Coronary artery (tissue), 2 donors: Measurements from ENCODE around the gene IER3.

Experiments
- DNase-seq: peaks from one replicate; pipeline ENCODE4 v3.0.0-alpha.2; 2017; ENCODE audit warnings: low spot score
- H3K27ac ChIP-seq, 2 donors: fragments of 200-600 bp; sonication (generic); one replicate each; pipeline ENCODE4 v1.5.1; 2016 to 2019
- H3K4me3 ChIP-seq: fragments of 200-600 bp; sonication (generic); 2 replicates; pipeline ENCODE4 v1.5.1; 2016; ENCODE audit warnings: mild to moderate bottlenecking, moderate library complexity
- TF ChIP-seq, protein P1 (sequence below): fragments of 200-600 bp; sonication (generic); IDR thresholded peaks from one replicate; pipeline ENCODE4 v1.5.1; 2019; ENCODE audit warnings: antibody characterized with exemption

IER3 gene

DNA sequence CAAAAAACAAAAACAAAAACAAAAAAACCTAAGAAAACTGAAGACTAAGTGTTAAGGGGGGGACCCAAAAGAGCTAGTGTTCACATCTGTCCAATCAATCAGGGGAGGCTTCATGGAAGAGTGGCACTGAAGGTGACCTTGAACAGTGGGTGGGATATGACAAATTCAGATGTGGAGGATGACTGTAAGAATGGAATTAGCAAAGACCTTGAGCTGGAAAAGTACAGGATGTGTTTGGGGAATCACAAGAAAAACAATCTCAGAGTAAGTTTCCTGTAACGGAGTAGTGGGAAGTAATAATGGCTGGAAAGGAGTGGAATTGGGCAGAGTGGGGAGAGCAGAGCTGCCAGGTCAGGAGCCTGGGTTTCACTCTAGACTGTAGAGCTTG lies 2.9 kb upstream of the IER3 start:
- TF ChIP-seq, protein P1, sequence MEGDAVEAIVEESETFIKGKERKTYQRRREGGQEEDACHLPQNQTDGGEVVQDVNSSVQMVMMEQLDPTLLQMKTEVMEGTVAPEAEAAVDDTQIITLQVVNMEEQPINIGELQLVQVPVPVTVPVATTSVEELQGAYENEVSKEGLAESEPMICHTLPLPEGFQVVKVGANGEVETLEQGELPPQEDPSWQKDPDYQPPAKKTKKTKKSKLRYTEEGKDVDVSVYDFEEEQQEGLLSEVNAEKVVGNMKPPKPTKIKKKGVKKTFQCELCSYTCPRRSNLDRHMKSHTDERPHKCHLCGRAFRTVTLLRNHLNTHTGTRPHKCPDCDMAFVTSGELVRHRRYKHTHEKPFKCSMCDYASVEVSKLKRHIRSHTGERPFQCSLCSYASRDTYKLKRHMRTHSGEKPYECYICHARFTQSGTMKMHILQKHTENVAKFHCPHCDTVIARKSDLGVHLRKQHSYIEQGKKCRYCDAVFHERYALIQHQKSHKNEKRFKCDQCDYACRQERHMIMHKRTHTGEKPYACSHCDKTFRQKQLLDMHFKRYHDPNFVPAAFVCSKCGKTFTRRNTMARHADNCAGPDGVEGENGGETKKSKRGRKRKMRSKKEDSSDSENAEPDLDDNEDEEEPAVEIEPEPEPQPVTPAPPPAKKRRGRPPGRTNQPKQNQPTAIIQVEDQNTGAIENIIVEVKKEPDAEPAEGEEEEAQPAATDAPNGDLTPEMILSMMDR, result no peak
- H3K27ac ChIP-seq, result no peak overlapping the region

DNA sequence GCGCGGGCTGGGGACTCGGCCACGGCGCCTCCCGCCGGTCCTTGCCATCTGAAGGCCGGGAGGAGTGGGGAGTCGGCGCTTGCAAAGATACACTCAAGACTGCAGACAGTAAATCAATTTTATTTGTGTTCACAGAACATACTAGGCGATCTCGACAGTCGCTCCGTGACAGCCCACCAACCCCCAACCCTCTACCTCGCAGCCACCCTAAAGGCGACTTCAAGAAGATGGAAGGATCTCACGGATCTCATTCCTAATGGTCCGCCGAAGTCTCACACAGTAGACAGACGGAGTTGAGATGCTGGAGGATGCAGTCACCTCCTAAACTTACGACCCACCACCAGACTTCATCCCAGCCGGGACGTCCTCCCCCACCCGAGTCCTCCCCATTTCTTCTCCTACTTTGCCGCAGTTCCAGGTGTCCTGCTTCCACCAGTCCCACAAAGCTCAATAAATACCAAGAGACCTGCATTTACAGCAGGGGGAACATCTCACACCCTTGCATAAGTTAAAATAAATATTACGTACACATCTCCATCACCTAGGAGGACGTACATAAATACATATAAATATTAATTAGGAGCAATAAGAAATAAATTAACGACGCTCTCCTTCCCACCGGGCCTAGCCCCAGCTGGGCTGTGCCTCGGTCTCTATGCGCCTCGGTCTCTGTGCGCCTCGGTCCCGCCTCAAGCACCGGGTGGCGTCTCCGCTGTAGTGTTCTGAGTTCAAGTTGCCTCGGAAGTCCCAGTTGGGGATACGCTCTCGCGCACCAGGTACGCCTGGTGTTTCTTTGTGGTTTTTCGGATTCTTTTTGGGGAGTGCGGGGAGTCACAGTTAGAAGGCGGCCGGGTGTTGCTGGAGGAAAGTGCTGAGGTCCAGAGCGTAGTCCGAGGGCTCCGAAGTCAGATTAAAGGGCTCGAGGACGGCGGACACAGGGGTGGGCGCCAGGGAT lies 971 bp downstream of the IER3 start:
- DNase-seq, result peak; percentile 80
- H3K4me3 ChIP-seq, result peak overlapping the region; percentile 93
- peak overlapping the region; percentile 98 to 99 for H3K27ac ChIP-seq
- TF ChIP-seq, protein P1, result no peak

More for the DNA sequence above, 2.9 kb upstream of the IER3 start:
- DNase-seq, result no peak
- no peak overlapping the region for H3K4me3 ChIP-seq

DNA sequence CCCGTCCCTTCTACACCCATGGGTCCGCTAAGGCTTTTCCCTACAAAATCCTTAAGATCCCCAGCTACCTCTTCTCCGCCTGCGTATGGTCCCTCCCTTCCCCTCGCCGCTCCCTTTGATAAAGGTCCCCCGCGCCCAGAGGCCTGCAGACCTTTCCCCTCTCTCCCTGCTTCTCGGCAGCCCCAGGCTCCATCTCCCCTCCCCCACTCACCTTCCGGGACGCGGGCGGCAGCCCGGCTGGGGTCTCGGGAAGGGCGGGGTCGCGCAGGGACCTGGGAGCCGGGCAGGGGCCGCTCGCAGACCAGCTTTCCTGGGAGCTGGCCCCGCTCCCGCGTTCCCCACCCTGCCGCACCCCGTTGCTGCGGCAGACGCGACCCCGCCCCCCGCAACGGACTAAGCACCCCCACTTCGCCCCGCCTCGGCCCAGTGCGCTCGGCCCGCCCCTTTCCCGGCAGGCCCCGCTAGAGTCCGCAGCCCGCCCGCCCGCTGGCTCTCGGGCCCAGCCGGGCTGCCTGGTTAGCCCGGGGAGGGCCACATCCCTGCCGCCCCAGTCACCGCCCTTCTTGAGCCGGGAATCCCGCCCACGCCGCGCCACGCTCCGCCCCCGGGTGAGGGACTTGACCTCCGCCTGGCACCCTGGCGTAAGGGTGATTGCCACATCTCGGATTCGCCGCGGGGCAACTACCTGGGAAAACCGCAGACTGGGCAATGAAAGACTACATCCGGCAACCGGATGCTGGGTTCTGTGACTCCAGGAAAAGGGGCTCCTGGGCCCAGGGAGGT lies 1.8 kb downstream of the IER3 start, which contains the start of gene FLOT1:
TSS of gene FLOT1 (minus strand) at position 372 of the 783 bp plus-strand sequence. CDS start 498 bp downstream, outside the sequence.
- peak within 1 kb of the TSS; percentile 98 to 99 for H3K27ac ChIP-seq
- peak within 1 kb of the TSS; percentile 93 for H3K4me3 ChIP-seq
- DNase-seq, result peak; percentile 99
- TF ChIP-seq, protein P1, result no peak

DNA sequence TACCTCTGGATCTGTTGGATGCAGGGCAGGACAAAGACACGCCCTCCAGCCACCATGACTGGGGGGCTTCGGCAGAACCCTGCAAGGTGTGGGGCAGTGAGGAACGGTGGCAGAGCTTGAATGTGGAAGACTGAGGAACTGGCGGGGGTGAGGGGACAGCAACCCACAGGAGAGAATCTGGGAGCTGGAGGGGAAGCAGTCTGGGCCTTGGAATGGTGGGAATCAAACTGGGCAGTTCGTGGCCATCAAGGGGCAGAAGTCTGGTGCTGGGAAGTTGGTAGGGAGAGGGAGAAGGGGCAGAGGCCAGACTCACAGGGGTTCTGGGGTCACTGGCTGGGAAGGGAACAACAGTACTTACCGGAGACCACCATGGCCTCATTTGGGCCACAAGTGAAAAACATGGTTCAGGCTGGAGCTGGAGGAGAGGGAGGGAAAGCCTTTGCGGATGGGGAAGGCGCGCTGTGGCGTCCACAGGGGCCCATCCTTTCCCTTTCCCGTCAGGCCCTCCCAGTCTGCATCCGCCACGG lies 2.5 kb downstream of the IER3 start:
- H3K4me3 ChIP-seq, result peak overlapping the region; percentile 93
- peak; percentile 76 for DNase-seq
- TF ChIP-seq, protein P1, result no peak
- H3K27ac ChIP-seq, result peak overlapping the region; percentile 98 to 99

DNA sequence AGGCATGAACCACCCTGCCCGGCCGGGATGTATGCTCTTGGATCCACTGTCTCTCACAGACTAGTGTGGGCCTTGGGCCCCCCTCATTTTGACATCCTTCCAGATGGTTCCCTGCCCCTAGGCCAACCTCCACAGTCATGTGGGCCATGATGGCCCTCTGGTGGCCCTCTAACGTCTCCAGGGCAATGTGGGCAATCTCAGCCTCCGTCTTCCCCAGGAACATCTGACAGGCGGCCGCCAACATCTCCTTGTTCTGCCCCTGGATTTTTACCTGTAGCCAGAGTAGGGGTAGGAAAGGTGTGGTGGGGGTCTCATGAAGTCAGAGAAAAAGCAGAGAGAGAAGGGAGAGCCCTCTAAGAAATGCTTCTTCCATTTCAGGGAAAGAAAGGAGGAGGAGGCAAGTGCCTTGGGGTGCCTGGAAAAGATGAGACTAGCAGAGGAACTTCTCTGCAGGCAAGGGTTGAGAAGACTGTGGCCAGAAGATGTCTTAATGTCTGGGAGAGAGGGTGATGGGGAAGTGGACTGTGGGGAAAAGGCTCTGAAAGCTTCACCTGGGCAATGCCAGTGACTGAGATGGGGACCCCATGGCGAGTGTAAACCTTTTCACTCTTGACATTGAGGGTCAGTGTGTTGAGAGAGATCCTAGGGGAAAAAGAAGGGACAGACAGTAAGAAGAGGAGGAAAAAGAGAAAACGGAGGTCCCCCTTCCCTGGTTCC lies 3.1 kb downstream of the IER3 start:
- Histone ChIP-seq H3K27ac (peak overlapping the region; percentile 98 to 99), H3K4me3 (peak overlapping the region; percentile 93)

DNA sequence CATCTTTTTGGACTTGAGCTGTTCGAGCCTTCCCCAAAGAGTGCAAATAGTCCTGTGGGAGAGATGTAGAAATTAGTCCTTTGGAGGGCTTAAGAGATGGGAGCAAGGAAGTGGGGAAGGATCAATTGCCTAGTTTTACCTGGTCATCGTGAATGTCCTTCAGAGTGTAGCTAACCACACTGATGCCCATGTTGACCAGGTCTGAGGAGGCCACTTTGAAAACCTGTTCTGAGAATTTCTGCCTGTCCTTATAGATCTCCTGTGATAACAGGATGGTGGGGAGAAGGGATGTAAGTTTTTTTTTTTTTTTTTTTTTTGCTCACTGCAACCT lies 3.8 kb downstream of the IER3 start:
- no peak for DNase-seq
- H3K27ac ChIP-seq, result peak overlapping the region in 1 of 2 donors; percentile 6
- no peak overlapping the region for H3K4me3 ChIP-seq
- TF ChIP-seq, protein P1, result no peak

More for the DNA sequence above, 3.1 kb downstream of the IER3 start:
- no peak for DNase-seq
- TF ChIP-seq, protein P1, result no peak
